GM23338 (cell line): ENCODE data around the gene MYO1G.

Source experiments
- CREB1 ChIP-seq: fragments of 250-450 bp; sonication (Bioruptor Pico); IDR thresholded peaks from 2 replicates; pipeline ENCODE4 v1.5.0; 2020; ENCODE audit warnings: low read depth, mild to moderate bottlenecking, moderate library complexity
- CTCF ChIP-seq, 2 experiments: fragments of 200-600 bp in 1 of 2; sonication (generic) in 1 of 2; conservative IDR thresholded peaks; 2 replicates each; pipeline versions ENCODE4 v1.5.1 to v1.6.1; 2016 to 2017; ENCODE audit warnings: antibody characterized with exemption in 2 of 2, low read depth in 2 of 2, mild to moderate bottlenecking in 2 of 2, moderate library complexity in 1 of 2
- ETS1 ChIP-seq: IDR thresholded peaks from 2 replicates; pipeline ENCODE4 v1.6.1; 2016; ENCODE audit warnings: antibody characterized with exemption
- EZH2 ChIP-seq: fragments of 200-600 bp; sonication (generic); IDR thresholded peaks from one replicate; pipeline ENCODE4 v1.8.0; 2017; ENCODE audit warnings: antibody characterized with exemption, mild to moderate bottlenecking, low read depth; ENCODE audit not compliant: unreplicated experiment
- EZH2phosphoT487 ChIP-seq: fragments of 200-600 bp; sonication (generic); IDR thresholded peaks from one replicate; pipeline ENCODE4 v1.8.1; 2018; ENCODE audit warnings: antibody characterized with exemption; ENCODE audit not compliant: unreplicated experiment
- JUNB ChIP-seq: IDR thresholded peaks from one replicate; pipeline ENCODE4 v1.6.1; 2016; ENCODE audit warnings: antibody characterized with exemption; ENCODE audit not compliant: unreplicated experiment
- NANOG ChIP-seq: IDR thresholded peaks from 2 replicates; pipeline ENCODE4 v1.6.1; 2016; ENCODE audit warnings: antibody characterized with exemption, borderline replicate concordance
- POLR2AphosphoS5 ChIP-seq: IDR thresholded peaks from 2 replicates; pipeline ENCODE4 v1.6.1; 2016; ENCODE audit warnings: antibody characterized with exemption, low read depth
- REST ChIP-seq: IDR thresholded peaks from one replicate; pipeline ENCODE4 v1.6.1; 2018; ENCODE audit warnings: antibody characterized with exemption; ENCODE audit not compliant: unreplicated experiment
- STAT1 ChIP-seq: IDR thresholded peaks from one replicate; pipeline ENCODE4 v1.6.1; 2016; ENCODE audit warnings: antibody characterized with exemption; ENCODE audit not compliant: unreplicated experiment
- ZNF114 ChIP-seq: fragments of 250-450 bp; sonication (Bioruptor Pico); IDR thresholded peaks from 2 replicates; pipeline ENCODE4 v1.5.0; 2020; ENCODE audit warnings: mild to moderate bottlenecking, moderate library complexity
- ZNF331 ChIP-seq: fragments of 250-450 bp; sonication (Bioruptor Pico); IDR thresholded peaks from 2 replicates; pipeline ENCODE4 v1.5.0; 2020; ENCODE audit warnings: low read depth, mild to moderate bottlenecking, moderate library complexity
- ZNF462 ChIP-seq: fragments of 250-450 bp; sonication (Bioruptor Pico); IDR thresholded peaks from 2 replicates; pipeline ENCODE4 v1.5.0; 2020; ENCODE audit warnings: mild to moderate bottlenecking, moderate library complexity

GRCh38 chr7:45027774-45028114 is 48.9 kb upstream of the MYO1G start:
- no peak for TF ChIP-seq EZH2phosphoT487
- TF ChIP-seq EZH2: no peak
- TF ChIP-seq CTCF (conservative IDR thresholded peaks at IDR 0.05; ENCODE audit: low read depth in 2 of 2): no peak
- TF ChIP-seq REST: no peak
- TF ChIP-seq POLR2AphosphoS5: no peak
- no peak for TF ChIP-seq CREB1 (CRISPR knock-in tag)
- TF ChIP-seq ZNF114 (CRISPR knock-in tag): no peak
- no peak for TF ChIP-seq STAT1
- no peak for TF ChIP-seq ETS1
- no peak for TF ChIP-seq NANOG
- no peak for TF ChIP-seq JUNB
- no peak for TF ChIP-seq ZNF331
- TF ChIP-seq ZNF462: no peak
